Sigmoid colon (tissue), 4 donors: Measurements from ENCODE around the gene TMEM255B.

Experiments used
- CTCF ChIP-seq, 4 experiments: fragments of 450-650 bp in 3 of 4; fragments of 200-600 bp in 1 of 4; IDR thresholded peaks; one replicate each; pipeline ENCODE4 v1.5.1; 2016 to 2019; ENCODE audit warnings: antibody characterized with exemption in 4 of 4, mild to moderate bottlenecking in 3 of 4, moderate library complexity in 2 of 4
- EP300 ChIP-seq, 4 donors: sonication (generic); formaldehyde crosslinking; IDR thresholded peaks; one replicate each; pipeline ENCODE4 v1.6.1; 2017; ENCODE audit warnings: antibody characterized with exemption in 4 of 4
- POLR2A ChIP-seq, 2 donors: fragments of 450-650 bp; IDR thresholded peaks; one replicate each; pipeline ENCODE4 v1.6.1; 2016; ENCODE audit warnings: antibody characterized with exemption in 2 of 2, mild to moderate bottlenecking in 2 of 2, moderate library complexity in 2 of 2
- POLR2AphosphoS5 ChIP-seq, 4 donors: sonication (generic); formaldehyde crosslinking; IDR thresholded peaks; one replicate each; pipeline ENCODE4 v1.6.1; 2017; ENCODE audit warnings: antibody characterized with exemption in 4 of 4

GRCh38 chr13:113792886-113793717, 34.1 kb downstream of the TMEM255B start:
- TF ChIP-seq POLR2AphosphoS5 (IDR thresholded peaks at IDR 0.05) (no peak), CTCF (IDR thresholded peaks at IDR 0.05) (no peak), POLR2A (IDR thresholded peaks at IDR 0.05) (no peak), EP300 (IDR thresholded peaks at IDR 0.05) (no peak)
